Eye (tissue), 1 donor: Measurements from ENCODE around the gene FCRLA.
A peak's percentile ranks its signal among the peaks of the same experiment; 100 is the strongest.
"Not testable (repeated sequence)": the region's sequence is repeated elsewhere in the genome, so short reads cannot be mapped to it uniquely, and the experiment has no call there.

Experiments used
- DNase-seq: peaks from one replicate; pipeline ENCODE4 v3.0.0-alpha.2; 2015

FCRLA gene, protein sequence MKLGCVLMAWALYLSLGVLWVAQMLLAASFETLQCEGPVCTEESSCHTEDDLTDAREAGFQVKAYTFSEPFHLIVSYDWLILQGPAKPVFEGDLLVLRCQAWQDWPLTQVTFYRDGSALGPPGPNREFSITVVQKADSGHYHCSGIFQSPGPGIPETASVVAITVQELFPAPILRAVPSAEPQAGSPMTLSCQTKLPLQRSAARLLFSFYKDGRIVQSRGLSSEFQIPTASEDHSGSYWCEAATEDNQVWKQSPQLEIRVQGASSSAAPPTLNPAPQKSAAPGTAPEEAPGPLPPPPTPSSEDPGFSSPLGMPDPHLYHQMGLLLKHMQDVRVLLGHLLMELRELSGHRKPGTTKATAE

DNA sequence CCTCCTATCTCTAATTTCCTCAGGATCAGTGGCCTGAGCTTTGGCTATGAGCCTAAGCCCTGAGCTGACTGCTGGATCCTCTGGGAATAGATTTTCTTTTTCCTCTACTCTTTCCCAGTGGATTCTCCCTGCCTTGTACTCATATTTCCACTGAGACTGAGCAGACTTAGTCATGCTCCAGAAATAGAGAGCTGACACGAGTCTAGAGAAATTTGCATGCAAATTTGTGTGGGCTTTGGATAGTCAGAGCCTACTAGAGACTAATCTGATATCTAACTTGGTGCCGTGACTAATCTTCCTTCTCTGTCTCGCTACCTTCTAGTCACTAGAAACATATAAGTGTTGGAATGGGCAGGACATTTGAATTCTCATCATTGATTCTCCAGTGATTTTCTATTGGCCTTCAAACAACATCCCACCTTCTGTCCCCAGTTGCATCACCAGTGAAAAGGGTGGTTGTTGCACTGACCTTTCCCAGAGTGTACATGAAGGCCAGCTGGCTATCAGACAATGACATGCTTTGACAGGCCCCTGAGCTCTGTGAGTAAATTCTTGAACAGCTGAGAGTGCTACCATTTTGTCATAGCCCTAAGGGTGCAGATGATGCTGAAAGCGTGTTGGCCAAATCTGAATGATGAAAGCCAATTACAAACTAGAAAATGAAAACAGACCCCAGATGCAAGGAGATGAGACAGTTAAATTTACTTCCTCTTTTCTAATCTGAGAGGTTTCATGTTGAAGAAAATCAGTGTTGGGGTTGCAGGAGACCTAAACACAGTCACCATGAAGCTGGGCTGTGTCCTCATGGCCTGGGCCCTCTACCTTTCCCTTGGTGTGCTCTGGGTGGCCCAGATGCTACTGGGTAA, at the start of gene FCRLA:
FCRLA (plus strand) TSS at position 748 of the 866 bp plus-strand sequence; CDS start at position 784, 36 bp downstream.
- peak; percentile 10 for DNase-seq

DNA sequence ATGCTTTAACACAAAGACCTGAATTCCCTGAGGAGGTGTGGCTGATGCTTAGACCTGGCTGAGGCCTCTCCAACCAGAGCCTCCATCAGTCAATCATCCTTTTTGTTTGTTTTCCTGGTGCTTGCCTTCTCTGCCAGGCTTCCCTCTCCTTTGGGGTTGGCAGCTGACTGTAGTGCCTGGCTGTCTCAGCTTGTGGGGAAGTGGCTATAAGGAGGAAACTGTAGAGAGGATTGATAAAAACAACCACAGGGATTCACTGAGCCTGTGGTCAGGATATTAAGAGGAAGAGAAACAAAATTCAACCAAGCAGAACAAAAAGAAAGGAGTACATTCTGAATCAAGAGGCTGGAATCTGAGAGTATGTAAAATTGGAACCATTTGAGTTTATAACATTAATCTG, 48.5 kb upstream of the FCRLA start:
- DNase-seq: not testable (repeated sequence)

DNA sequence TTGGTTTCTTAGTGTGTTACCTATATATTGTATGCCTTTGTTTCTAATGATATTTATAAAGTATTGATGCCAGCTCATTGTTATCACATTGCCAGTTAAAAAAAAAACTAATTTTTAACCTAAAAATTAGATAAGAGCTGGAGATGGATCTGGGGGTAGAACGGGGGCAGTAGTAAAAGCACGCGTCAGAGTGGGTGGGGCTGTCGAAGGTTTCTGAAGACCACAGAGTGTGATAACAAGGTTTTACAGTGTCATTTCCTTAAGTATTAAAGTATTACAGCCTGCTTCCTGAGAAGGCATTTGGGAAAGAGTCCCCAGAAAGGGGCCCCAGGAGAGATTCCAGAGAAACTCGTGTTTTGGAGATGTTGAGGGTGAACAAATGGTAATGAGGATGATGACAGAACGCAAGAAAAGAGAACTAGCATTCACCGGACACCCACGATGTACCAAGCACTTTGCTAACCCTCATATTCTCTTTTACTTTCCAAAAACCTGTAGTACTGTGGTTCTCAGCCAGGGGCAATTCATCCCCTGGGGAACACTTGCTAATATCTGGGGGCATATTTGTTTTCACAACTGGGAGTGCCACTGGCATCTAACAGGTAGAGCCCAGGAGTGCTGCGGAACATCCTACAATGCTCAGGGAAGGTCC, 45.2 kb upstream of the FCRLA start:
- DNase-seq: not testable (repeated sequence)

DNA sequence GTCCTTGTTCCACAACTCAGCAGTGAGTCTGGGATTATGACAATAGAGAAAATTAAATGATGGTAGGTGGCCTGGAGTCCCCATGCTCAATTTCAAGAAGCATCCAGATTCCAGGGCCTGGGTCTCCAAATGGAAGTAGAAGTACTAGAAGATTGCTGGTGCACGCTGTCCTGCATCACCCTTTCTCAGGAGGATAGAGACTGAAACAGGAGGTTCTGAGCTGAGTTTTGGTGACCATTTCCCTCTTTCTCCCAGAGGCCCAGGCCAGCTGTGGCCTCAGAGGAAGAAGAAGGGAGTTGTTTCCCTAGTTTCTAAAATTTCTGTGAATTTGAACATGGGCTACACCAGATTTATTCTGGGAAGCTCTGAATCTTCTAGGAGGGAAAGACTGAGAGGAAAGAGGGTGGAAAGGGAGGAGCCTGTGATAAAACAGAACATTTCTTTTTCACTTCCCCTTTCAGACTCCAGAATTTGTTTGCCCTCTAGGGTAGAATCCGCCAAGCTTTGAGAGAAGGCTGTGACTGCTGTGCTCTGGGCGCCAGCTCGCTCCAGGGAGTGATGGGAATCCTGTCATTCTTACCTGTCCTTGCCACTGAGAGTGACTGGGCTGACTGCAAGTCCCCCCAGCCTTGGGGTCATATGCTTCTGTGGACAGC, 44.2 kb upstream of the FCRLA start, which contains the start of gene FCGR2B:
FCGR2B (plus strand) TSS at position 460 of the 656 bp plus-strand sequence; CDS start at position 559, 99 bp downstream.
- not testable (repeated sequence) for DNase-seq

DNA sequence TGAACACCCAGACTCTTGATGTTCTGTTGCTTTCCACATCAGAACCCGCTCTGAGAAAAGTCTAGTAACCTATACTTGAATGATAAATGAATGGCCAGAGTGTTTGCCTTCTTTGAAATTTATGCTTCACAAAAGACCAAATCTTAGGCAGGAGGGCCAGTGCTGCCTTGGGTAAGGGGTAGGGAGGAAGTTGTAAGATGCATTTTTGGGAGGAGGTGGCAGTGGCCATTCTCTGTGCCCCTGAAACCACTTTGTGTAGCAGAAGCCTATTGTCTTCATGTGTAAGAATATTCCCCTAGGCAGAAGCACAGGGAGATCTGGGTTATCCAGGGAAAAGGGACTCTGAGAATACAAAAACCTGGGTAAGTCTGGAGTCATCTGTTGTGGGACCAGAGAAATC, 43.5 kb upstream of the FCRLA start:
- not testable (repeated sequence) for DNase-seq

DNA sequence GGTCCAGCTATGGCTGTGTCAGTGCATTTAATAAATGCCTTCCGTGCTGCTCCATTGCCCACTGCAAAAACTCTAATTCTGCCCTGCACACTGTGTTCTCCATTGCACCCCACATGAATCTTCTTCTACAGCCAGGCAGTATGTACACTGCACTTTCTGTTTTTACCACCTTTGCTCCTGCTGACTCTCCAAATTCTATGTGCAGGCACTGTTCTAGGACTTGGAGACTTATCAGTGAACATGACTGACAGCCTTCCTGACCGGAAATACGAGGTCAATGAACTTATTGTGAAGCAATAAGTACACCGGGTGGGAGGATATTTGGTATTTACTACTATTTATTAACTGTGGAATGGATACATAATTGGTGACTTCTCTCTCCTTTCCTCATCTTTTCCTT, 42.3 kb upstream of the FCRLA start:
- DNase-seq: not testable (repeated sequence)

DNA sequence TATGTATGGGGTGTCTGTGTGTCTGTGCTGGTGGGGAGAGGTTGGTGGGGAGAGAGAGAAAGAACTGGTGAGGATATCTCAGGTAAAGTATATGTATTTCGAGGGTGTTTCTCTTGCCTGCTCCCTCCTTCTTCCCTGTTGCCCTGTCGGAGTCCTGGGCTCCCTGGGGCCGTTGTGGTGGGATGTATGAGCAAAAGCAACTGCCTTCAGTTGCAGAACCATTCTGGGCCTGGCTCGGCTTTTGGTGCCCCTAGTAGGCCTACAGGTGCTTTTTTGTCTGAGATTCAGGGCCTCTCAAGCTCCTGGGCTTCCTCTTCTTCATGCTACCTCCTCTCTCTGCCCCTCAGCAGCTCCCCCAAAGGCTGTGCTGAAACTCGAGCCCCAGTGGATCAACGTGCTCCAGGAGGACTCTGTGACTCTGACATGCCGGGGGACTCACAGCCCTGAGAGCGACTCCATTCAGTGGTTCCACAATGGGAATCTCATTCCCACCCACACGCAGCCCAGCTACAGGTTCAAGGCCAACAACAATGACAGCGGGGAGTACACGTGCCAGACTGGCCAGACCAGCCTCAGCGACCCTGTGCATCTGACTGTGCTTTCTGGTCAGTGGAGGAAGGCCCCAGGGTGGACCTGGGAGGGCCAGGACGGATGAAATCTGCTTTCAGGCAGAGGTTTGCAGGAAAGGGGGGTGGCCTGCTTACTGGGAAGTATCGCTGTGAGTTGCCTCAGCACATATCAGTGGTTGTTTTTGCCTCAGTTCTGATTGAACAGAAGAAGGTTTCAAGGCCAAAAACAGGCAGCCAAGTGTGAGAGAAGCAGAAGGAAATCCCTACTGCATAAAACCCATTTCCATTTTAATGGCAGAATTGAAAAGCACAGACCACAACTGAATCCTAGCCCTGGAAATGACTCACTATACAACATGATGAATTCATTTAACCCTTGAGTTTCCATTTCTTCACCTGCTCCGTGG, 35.7 kb upstream of the FCRLA start:
- DNase-seq: not testable (repeated sequence)

DNA sequence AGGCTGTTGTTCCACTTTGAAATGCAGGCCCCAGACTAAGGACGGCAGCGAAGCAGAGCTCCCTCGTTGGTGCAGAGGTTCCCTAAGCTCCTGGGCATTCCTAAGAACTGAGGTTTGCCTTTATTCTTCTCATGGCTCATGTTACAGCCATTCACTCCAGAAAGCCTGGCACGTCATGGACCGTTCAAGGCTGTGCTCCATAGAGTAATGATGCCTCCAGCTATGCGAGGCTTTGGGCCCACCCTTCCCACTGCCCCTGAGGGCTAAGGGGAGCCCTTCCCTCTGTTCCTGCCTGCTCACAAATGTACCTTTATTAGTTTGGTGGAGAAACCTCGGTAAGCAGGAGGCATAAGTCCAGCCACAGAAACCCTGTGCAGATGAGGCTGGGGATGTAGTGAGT, 33.6 kb upstream of the FCRLA start:
- DNase-seq: not testable (repeated sequence)

DNA sequence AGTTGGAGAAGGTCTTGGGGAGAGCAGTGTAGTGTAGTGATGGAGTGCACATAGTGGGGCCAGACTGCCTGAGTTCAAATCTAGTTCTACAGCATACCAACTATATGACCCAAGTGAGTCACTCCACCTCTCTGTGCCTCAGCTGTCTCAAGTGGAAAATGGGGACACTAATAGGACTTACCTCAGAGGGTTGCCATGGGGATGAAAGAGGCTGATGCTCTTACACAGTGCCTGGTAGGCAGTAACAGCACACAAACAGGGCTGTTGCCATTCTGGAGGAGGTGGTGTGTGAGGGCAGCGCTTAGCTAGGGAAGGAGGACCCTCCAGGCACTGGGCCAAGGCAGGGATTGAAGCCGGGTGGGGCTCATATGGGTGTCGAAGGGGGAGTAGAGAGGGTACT, 32.6 kb upstream of the FCRLA start:
- not testable (repeated sequence) for DNase-seq

DNA sequence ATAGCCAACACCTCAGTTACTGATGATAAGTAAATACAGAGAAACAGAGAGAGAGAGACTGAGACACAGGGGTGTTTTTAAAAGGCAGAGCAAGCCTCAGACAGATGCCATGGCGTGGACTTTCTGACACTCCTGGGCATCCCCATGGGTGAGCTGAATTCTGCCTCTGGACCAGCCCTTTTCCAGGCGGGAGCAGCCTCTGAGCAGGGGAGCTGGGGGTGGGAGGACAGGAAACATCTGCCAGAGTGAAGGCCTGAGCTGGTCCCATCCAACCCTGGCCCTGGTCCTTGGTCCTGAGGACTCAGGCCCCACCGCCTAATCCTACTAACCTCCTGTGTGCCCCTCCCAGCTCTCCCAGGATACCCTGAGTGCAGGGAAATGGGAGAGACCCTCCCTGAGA, 32.1 kb upstream of the FCRLA start:
- not testable (repeated sequence) for DNase-seq

DNA sequence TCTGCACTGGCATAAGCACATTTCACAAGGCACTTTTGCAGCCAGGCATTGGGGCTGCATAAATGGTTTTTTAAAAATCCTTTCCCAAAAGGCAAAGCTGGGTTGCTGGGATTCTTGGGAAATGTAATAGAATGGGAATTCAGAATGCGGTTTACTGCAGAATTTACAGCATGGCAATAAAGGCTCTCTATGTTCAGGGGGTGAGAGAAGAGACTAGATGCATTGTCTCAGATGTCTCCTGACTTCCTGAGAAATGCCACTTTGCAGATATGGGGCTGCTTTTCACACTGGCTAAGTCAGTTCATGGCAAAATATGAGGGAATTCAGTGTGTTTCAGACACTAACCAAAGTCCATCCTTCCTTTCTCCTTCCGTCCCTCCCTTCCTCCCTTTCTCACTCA, 30.6 kb upstream of the FCRLA start:
- DNase-seq: no peak

DNA sequence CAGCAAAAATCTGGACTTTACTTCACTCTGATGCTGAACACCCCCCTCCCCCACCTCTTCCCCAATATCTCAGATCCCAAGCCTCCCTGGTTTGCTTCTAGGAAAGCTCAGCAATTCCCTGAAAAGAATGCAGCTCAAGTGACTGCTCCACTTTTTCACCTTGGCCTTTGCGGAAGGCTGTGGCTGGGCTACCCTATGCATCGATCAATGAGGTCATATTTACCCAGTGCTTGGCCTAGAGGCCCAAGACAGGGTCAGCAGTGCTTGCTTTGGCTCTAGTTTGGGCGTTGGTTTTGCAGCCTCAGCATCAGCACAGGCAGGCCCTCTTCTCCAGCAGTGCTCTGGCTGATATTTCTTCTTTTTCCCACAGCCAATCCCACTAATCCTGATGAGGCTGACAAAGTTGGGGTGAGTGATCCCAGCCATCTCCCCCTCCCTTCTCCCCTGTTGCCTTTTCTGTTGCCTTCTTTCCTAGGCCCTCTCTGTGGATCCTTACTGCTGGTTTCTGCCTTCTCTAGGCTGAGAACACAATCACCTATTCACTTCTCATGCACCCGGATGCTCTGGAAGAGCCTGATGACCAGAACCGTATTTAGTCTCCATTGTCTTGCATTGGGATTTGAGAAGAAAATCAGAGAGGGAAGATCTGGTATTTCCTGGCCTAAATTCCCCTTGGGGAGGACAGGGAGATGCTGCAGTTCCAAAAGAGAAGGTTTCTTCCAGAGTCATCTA, 29.9 kb upstream of the FCRLA start:
- no peak for DNase-seq

DNA sequence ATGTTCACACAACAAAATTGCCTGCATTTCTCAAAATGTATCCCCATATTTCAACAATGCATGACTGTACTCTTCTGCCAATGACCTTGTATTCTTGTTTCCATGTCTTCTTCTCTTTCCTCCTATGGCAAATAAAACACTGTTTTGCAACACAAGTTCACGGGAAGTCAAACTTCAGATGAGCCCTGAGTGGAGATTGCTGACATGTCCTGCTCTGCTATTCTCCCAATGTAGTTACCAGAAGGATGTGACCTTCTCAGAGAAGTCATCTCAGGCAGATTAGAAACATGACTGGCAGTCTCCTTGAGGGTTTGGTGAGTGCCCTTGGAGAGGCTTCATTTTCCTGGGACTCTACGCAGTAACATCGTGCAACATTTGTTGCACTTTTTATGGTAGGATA, 28.5 kb upstream of the FCRLA start:
- DNase-seq: no peak

DNA sequence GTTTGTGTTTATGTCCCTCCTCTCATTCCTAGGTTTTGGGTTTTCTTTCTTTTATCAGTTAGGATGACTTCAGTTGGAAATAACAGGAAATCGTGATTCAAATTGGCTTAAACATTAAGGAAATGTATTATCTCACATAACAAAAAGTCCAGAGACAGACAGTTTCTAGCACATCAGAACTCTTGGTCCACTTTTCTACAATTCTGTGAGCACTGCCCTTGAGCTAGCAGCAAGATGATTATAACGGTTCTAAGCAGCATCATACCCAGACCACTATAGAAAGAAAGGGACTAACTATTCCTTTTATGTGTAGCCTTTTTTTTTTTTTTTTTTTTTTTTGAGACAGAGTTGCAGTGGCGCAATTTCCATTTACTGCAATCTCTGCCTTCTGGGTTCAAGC, 25.1 kb upstream of the FCRLA start:
- DNase-seq: no peak

DNA sequence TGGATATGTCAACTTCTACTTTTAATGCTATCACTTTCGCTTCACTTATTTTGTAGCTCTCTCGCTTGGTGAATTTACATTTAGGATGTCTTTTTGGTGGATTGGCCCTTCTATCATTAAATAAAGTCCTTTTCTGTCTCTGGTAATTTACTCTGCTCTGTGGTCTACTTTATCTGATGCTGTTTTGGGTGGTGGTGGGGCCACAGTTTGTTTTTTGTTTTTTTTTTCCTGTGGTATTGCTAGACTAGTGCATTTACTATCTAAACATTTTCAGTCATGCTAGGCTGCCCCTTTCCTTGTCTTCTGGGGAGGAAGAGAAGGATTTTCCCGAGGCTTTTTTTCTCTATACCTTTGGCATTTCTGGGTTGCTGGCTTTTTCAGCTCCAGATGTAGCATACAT, 18.1 kb upstream of the FCRLA start:
- DNase-seq: no peak

DNA sequence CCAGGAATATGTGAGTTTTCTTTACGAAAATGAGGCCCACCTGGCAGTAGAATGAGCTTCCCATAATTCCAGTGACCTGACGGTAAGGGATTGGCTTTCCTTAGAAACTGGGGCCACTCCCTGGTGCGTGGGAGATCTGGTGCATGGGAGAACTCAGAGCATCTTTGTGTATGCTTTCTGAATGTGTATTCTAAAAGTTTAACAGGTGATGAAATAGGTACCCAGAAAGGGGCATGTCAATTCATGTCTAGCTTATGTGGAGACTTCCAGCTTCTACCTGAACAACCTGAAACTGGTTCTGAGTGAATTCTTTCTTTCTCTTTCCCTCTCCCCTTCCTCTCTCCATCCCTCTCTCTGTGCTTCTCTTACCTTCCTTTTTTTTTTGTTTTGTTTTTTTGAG, 15.2 kb upstream of the FCRLA start:
- no peak for DNase-seq

DNA sequence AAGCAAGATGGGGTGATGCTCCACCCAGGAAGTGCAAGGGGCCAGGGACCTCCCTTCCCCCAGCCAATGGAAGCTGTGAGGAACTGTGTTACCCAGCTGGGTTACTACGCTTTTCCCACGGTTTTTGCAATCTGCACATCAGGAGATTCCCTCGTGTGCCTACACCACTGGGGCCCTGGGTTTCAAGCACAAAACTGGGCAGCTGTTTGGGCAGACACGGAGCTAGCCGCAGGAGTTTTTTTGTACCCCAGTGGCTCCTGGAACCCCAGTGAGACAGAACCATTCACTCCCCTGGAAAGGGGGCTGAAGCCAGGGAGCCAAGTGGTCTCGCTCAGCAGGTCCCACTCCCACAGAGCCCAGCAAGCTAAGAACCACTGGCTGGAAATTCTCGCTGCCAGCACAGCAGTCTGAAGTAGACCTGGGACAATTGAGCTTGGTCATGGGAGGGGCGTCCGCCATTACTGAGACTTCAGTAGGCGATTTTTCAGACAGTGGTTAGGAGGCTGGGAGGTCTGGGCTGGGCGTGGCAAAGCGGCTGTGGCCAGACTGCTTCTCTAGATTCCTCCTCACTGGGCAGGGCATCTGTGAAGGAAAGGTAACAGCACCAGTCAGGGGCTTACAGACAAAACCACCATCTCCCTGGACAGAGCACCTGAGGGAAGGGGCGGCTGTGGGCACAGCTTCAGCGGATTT, 13.9 kb upstream of the FCRLA start:
- not testable (repeated sequence) for DNase-seq

DNA sequence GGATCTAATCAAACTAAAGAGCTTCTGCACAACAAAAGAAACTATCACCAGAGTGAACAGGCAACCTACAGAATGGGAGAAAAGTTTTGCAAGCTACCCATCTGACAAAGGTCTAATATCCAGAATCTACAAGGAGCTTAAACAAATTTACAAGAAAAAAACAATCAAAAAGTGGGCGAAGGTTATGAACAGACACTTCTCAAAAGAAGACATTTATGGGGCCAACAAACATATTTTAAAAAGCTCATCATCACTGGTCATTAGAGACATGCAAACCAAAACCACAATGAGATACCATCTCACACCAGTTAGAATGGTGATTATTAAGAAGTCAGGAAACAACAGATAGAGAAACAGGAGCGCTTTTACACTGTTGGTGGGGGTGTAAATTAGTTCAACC, 8.7 kb upstream of the FCRLA start:
- DNase-seq: not testable (repeated sequence)

DNA sequence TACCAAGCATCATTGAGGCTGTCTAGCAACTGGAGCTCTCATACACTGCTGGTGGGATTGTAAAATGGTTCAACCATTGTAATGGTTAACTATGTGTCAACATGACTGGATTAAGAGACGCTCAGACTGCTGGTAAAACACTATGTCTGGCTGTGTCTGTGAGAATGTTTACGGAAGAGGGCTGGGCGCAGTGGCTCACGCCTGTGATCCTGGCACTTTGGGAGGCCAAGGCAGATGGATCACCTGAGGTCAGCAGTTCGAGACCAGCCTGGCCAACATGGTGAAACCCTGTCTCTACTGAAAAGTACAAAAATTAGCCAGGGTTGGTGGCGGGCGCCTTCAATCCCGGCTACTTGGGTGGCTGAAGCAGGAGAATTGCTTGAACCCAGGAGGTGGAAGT, 4.8 kb upstream of the FCRLA start:
- no peak for DNase-seq

DNA sequence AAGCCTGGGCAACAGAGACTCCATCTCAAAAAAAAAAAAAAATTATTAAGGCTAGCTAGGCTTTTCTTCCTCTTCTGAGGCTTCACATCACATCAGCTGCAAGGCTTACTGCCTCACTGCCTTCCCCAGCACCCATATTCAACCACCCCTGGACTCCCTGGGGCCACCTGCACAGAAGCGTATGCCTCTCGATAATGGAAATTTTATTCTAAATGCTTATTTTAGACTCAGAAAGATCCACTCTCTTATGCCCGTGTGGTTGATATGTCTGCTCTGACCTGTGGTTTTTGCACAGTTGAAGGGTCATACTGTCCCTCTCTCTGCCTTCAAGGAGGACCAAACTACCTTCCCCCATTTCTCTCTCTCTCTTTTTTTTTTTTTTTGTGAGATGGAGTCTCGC, 1.5 kb upstream of the FCRLA start:
- DNase-seq: no peak
